Panc1 (cell line): ENCODE data around the gene DEAF1. TPM values are rescaled to one million over a fixed set of nuclear protein-coding genes. Genes with fewer than 3 reads are reported as not detected.
A peak's percentile ranks its signal among the peaks of the same experiment; 100 is the strongest.

Source experiments
- ATAC-seq: fragments of 200-7000 bp; cut with Tn5 transposase; 2 replicates; pipeline ENCODE4 v1.9.1; 2020; ENCODE audit warnings: mild to moderate bottlenecking, moderate library complexity
- BruUV-seq: library from RNA; stranded (reverse); fragments of 400-500 nt; replicated peaks from 2 replicates; lab custom pipeline; 2021; lab: Mats Ljungman, UMichigan
- CTCF ChIA-PET: fragments of 300-600 bp; sonication (Branson Sonifier 250); formaldehyde crosslinking; loops from one replicate; lab custom pipeline; 2022; ENCODE audit warnings: antibody characterized with exemption; lab: Charles Lee
- POLR2A ChIA-PET: fragments of 300-600 bp; sonication (Branson Sonifier 250); formaldehyde crosslinking; loops from one replicate; lab custom pipeline; 2022; ENCODE audit warnings: antibody characterized with exemption; lab: Charles Lee
- DNase-seq: peaks from one replicate; pipeline ENCODE4 v3.0.0-alpha.2; 2010; ENCODE audit warnings: low read depth, low spot score
- H3K27ac ChIP-seq: 2 replicates; pipeline ENCODE4 v1.5.1; 2011; ENCODE audit warnings: mild to moderate bottlenecking, low read length, inconsistent platforms
- H3K27me3 ChIP-seq: fragments of 200-500 bp; sonication (Bioruptor generic); 2 replicates; pipeline ENCODE4 v1.6.0; 2014; ENCODE audit warnings: low read length, inconsistent platforms; ENCODE audit not compliant: control insufficient read depth, insufficient read depth
- H3K36me3 ChIP-seq: fragments of 200-500 bp; sonication (Bioruptor generic); 2 replicates; pipeline ENCODE4 v1.5.1; 2014; ENCODE audit warnings: inconsistent platforms, mild to moderate bottlenecking, low read length, moderate library complexity; ENCODE audit not compliant: control insufficient read depth, insufficient read depth
- H3K4me1 ChIP-seq: 2 replicates; pipeline ENCODE4 v1.5.1; 2011; ENCODE audit warnings: inconsistent platforms, mild to moderate bottlenecking, low read length, moderate library complexity; ENCODE audit not compliant: control insufficient read depth, insufficient read depth
- H3K4me3 ChIP-seq, 2 experiments: 2 replicates each; pipeline ENCODE4 v1.5.1; 2011 to 2012; ENCODE audit warnings: low read depth in 2 of 2, low read length in 2 of 2, mild to moderate bottlenecking in 2 of 2, inconsistent platforms in 1 of 2, moderate library complexity in 1 of 2
- H3K9me3 ChIP-seq: fragments of 200-500 bp; sonication (Bioruptor generic); 2 replicates; pipeline ENCODE4 v1.5.1; 2014; ENCODE audit warnings: low read depth, mild to moderate bottlenecking, inconsistent platforms, low read length, moderate library complexity; ENCODE audit not compliant: control insufficient read depth, insufficient read depth
- POLR2AphosphoS5 ChIP-seq: IDR thresholded peaks from 2 replicates; pipeline ENCODE4 v1.6.1; 2012; ENCODE audit warnings: mild to moderate bottlenecking, low read depth, low read length, moderate library complexity
- SIN3A ChIP-seq: IDR thresholded peaks from 2 replicates; pipeline ENCODE4 v1.6.1; 2012; ENCODE audit warnings: low read depth, mild to moderate bottlenecking, low read length, moderate library complexity, borderline replicate concordance; ENCODE audit not compliant: insufficient read depth
- TCF7L2 ChIP-seq: IDR thresholded peaks from 2 replicates; pipeline ENCODE4 v1.6.1; 2011; ENCODE audit warnings: mild to moderate bottlenecking, low read depth, low read length, inconsistent platforms
- in situ Hi-C: cut with HindIII; loops from 2 replicates; pipeline ENCODE4 v1.10.0; 2016; ENCODE audit warnings: low sequenced_read_pairs, low pct_unique_long_range_greater_than_20kb
- intact Hi-C: fragments of 100-400 bp; cut with micrococcal nuclease; formaldehyde crosslinking; loops from one replicate; pipeline ENCODE4 v1.10.0; 2022; ENCODE audit not compliant: unreplicated experiment
- total RNA-seq: library from RNA; stranded (reverse); gene quantifications from one replicate; pipeline ENCODE4 v1.2.1, GENCODE V29; 2021; ENCODE audit not compliant: unreplicated experiment
- TF ChIP-seq, protein P1 (sequence below), 2 experiments: IDR thresholded peaks; 2 replicates each; pipeline ENCODE4 v1.6.1; 2011 to 2012; ENCODE audit warnings: low read depth in 2 of 2, control low read depth in 1 of 2, low read length in 1 of 2, mild to moderate bottlenecking in 1 of 2, moderate library complexity in 1 of 2; ENCODE audit not compliant: insufficient read depth in 1 of 2
- TF ChIP-seq, protein P2 (sequence below): fragments of 450-650 bp; IDR thresholded peaks from 2 replicates; pipeline ENCODE4 v1.5.1; 2017; ENCODE audit warnings: mild to moderate bottlenecking

DEAF1 gene
- total RNA-seq, 1 experiment from 2014 or later = 105 TPM

DNA sequence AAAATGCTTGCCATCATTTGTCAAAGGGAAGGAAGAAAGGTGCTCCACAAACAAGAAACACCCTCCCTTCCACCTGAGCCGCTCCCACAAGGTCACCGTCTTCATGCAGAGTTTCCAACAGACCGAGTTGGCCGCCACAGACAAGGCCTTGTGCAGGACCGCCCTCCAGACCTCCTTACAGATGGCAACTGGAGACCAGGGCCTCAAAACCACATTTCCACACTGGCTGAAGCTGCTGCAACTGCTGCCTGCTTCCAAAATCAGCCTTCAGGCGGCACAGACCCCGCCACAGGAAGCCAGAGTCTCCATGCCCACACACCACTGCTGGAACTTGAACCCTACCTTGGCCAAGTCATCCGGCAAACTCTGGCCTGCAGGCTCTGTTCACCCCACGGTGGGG, 6.3 kb downstream of the DEAF1 start:
- Histone ChIP-seq H3K4me1 (peaks cover 25% of the 10 kb centered on the region), H3K36me3 (peaks cover 4% of the 10 kb centered on the region; the same call in 1 of the 2 replicates), H3K9me3 (no peaks in the 10 kb centered on the region), H3K27ac (no peak overlapping the region), H3K27me3 (no peaks in the 10 kb centered on the region), H3K4me3 (no peak overlapping the region)
- intact Hi-C loops = no loop called here
- DNase-seq (no peak), ATAC-seq (no peak)
- ChIA-PET POLR2A (no interaction called here), CTCF (no interaction called here)
- TSS peak; percentile 27 for BruUV-seq
- TF ChIP-seq, protein P1, sequence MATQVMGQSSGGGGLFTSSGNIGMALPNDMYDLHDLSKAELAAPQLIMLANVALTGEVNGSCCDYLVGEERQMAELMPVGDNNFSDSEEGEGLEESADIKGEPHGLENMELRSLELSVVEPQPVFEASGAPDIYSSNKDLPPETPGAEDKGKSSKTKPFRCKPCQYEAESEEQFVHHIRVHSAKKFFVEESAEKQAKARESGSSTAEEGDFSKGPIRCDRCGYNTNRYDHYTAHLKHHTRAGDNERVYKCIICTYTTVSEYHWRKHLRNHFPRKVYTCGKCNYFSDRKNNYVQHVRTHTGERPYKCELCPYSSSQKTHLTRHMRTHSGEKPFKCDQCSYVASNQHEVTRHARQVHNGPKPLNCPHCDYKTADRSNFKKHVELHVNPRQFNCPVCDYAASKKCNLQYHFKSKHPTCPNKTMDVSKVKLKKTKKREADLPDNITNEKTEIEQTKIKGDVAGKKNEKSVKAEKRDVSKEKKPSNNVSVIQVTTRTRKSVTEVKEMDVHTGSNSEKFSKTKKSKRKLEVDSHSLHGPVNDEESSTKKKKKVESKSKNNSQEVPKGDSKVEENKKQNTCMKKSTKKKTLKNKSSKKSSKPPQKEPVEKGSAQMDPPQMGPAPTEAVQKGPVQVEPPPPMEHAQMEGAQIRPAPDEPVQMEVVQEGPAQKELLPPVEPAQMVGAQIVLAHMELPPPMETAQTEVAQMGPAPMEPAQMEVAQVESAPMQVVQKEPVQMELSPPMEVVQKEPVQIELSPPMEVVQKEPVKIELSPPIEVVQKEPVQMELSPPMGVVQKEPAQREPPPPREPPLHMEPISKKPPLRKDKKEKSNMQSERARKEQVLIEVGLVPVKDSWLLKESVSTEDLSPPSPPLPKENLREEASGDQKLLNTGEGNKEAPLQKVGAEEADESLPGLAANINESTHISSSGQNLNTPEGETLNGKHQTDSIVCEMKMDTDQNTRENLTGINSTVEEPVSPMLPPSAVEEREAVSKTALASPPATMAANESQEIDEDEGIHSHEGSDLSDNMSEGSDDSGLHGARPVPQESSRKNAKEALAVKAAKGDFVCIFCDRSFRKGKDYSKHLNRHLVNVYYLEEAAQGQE (IDR thresholded peaks at IDR 0.05; ENCODE audit: insufficient read depth in 1 of 2, low read depth in 2 of 2, low read length in 1 of 2) = no peak
- no peak for TF ChIP-seq SIN3A
- TF ChIP-seq, protein P2, sequence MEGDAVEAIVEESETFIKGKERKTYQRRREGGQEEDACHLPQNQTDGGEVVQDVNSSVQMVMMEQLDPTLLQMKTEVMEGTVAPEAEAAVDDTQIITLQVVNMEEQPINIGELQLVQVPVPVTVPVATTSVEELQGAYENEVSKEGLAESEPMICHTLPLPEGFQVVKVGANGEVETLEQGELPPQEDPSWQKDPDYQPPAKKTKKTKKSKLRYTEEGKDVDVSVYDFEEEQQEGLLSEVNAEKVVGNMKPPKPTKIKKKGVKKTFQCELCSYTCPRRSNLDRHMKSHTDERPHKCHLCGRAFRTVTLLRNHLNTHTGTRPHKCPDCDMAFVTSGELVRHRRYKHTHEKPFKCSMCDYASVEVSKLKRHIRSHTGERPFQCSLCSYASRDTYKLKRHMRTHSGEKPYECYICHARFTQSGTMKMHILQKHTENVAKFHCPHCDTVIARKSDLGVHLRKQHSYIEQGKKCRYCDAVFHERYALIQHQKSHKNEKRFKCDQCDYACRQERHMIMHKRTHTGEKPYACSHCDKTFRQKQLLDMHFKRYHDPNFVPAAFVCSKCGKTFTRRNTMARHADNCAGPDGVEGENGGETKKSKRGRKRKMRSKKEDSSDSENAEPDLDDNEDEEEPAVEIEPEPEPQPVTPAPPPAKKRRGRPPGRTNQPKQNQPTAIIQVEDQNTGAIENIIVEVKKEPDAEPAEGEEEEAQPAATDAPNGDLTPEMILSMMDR = no peak
- TF ChIP-seq POLR2AphosphoS5 = no peak
- TF ChIP-seq TCF7L2 = no peak
- in situ Hi-C loops = no loop called here

DNA sequence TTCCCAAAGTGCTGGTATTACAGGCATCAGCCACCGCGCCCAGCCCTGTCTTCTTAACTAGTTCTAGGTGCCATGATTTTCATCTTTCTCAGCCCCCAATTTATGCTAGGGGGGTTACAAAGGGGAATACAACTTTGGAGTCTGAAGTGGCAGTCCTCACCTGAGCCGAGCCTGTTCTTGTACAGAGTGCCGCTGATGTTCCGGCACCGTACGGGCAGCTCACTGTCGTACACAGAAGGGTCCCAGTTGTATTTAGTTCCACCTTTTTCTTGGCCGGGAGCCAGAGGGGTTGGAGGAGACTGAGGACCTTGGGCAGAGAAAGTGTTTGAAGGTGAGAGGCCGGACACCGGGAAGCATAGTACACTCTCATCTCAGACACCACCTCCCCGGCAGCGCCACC, 7.3 kb downstream of the DEAF1 start:
- H3K36me3 ChIP-seq = peaks cover 12% of the 10 kb centered on the region; the same call in 1 of the 2 replicates
- no TSS peak for BruUV-seq
- POLR2A ChIA-PET = no interaction called here
- no peak overlapping the region for H3K27ac ChIP-seq
- in situ Hi-C loops (no loop called here), intact Hi-C loops (no loop called here)
- no peak overlapping the region for H3K4me3 ChIP-seq
- H3K4me1 ChIP-seq = peaks cover 15% of the 10 kb centered on the region; the same call in 1 of the 2 replicates
- no peak for ATAC-seq
- no peaks in the 10 kb centered on the region for H3K27me3 ChIP-seq
- no peaks in the 10 kb centered on the region for H3K9me3 ChIP-seq
- no peak for DNase-seq
- CTCF ChIA-PET = interaction anchor here (0.5 kb wide), 1 partner anchor 27 kb away, joined by 3 read pairs; no protein-coding TSS in a partner anchor
- TF ChIP-seq SIN3A (no peak), POLR2AphosphoS5 (no peak), TCF7L2 (no peak)
- TF ChIP-seq, protein P2 = no peak
- TF ChIP-seq, protein P1 (IDR thresholded peaks at IDR 0.05; ENCODE audit: insufficient read depth in 1 of 2, low read depth in 2 of 2, low read length in 1 of 2) = no peak
